ENCODE results near the gene AK4.
"Not testable (repeated sequence)": the region's sequence is repeated elsewhere in the genome, so short reads cannot be mapped to it uniquely, and the experiment has no call there.

AK4 gene

DNA sequence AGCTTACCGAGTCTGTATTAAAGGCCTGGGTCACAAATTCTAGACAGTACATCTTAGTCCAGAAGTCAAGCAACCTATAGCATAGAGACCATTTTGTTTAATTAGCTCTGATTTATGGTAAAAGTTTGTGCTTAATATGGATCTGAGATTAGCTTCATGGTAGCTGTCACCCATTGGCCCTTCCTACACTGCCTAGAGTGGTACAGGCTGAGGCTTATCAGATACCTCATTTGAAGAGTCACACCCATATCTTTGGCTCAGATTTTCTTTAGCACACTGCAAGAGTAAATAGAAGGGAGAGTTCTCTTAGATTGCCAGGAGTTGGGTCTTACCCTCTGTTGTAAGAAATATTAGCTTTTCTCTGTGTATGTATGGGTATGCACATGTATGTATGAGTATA lies 3.6 kb downstream of the AK4 start:
- DNase-seq: no peak

GRCh38 chr1:65153635-65154034 lies 5.6 kb downstream of the AK4 start:
- DNase-seq: no peak

DNA sequence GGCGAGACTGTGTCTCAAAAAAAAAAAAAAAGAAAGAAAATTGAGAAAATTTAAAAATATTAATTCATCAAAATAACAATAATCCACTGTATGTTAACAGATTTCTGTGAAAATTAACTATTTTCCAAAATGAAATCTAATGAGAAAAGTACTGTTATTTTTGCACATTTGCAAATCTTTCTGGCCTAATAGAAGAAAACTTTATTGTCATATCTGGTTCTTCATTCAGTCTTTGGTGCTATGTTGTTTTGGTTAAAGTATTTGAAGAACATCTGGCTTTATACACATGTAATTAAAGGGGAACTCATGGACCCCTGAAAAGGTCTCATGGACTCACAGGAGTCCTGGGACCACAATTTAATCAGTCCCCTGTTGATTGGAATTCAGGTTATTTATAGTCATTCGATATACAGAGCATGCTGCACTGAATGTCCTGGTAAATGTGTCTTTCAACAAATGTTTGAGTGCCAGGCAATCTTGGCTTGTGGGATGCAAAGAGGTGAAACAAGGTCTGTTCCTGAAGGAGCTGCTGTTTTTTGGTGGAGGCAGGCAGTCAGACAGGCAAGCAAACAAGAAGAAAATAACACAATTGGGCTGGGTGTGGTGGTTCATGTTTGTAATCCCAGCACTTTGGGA lies 9.0 kb downstream of the AK4 start:
- DNase-seq: no peak

GRCh38 chr1:65157546-65157941 lies 9.5 kb downstream of the AK4 start:
- no peak for DNase-seq

DNA sequence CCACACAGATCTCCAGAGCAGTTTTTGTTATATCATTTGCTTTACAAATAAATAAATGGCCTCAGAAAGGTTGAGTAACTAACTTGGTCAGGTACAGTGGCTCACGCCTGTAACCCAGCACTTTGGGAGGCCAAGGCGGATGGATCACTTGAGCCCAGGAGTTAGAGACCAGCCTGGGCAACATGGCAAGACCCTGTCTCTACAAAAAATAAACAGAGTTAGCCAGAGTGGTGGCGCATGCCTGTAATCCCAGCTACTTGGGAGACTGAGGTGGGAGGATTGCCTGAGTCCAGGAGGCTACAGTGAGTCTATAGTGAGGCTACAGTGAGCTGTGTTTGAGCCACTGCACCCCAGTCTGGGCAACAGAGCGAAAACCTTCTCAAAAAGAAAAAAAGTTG lies 11.3 kb downstream of the AK4 start:
- not testable (repeated sequence) for DNase-seq

GRCh38 chr1:65159801-65160523 lies 12.0 kb downstream of the AK4 start:
- DNase-seq: no peak

DNA sequence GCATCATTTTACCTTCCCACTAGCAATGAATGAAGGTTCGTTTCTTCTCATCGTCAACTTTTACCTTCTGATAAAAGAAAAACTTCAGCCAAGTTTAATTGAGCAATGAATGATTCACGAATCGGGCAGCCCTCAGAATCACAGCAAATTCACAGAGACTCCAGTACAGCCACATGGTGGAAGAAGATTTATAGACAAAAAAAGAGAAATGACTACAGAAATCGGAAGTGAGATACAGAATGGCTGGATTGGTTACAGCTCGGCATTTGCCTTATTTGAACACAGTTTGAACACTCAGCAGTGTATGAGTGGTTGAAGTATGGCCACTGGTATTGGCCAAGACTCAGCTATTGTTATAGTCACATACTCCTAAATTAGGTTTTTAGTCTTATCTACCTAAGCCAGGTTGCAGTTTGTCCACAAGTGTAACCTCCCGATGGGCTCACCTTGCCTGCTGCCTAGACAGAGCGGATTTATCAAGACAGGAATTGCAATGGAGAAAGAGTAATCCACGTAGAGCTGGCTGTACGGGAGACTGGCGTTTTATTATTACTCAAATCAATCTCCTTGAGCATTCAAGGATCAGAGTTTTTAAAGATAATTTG lies 15.3 kb downstream of the AK4 start:
- no peak for DNase-seq

DNA sequence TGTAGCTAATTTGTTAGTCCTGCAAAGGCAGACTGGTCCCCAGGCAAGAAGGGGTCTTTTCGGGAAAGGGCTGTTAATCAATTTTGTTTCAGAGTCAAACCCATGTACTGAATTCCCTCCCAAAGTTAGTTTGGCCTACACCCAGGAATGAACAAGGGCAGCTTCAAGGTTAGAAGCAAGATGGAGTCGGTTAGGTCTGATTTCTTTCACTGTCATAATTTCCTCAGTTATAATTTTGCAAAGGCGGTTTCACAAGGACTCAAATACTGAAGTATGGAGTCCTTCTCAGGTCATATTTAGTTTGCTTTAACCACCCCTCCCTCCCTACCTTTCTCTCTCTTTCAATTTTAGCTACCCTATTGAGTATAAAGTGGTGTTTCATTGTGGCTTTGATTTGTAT lies 16.1 kb downstream of the AK4 start:
- DNase-seq: not testable (repeated sequence)

- DNase-seq: no peak
These were observed 16.6 kb downstream of the AK4 start for GRCh38 chr1:65164633-65165032.

GRCh38 chr1:65165269-65165993 lies 17.4 kb downstream of the AK4 start:
- DNase-seq: no peak

DNA sequence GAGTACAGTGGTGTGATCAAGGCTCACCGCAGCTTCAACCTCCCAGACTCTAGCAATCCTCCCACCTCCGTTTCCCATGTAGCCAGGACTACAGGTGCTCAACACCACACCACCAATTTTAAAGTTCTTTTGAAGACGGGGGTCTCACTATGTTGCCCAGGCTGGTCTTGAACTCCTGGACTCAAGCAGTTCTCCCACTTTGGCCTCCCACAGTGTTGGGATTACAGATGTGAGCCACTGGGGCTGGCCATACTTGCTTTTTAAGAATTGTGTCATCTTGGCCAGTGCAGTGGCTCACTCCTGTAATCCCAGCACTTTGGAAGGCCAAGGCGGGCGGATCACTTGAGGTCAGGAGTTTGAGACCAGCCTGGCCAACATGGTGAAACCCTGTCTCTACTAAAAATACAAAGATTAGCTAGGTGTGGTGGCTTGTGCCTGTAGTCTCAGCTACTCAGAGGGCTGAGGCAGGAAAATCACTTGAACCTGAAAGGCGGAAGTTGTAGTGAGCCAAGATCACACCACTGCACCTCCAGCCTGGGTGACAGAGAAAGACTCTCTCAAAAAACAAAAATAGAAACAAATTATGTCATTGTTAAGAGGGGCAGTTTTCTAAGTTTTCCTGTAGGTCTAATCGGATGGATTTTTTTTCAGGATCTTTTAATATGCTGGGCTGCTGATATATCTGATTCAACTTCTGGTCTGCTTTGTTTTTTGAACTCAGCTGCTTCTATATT lies 18.7 kb downstream of the AK4 start:
- DNase-seq: no peak

DNA sequence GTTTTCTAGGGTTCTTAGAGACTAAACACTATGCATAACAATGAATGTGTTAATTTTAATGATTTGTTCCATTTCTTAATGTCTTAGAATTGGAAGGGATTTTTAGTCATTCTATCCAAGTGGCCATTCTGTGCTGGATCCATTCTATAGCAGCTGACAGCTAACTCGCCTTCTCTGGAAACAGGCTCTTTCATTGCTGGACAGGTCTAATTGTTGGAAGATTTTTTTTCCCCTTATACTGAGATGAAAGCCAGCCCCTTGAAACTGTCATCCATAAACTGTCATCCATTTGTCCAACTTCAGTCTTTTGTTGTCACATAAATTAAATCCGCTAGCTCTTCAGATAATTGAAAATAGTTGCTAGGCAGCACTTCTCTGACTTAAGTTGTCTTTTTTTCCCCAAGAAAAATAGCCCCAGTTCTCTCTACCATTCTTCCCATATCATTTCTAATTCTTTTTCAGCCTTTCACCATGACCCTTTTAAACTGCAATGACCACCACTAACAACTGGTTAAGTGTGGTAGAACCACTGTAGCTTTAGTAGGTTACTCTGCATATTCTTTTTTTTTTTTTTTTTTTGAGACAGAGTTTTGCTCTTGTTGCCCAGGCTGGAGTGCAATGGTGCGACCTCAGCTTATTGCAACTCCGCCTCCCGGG lies 19.7 kb downstream of the AK4 start:
- DNase-seq: no peak

DNA sequence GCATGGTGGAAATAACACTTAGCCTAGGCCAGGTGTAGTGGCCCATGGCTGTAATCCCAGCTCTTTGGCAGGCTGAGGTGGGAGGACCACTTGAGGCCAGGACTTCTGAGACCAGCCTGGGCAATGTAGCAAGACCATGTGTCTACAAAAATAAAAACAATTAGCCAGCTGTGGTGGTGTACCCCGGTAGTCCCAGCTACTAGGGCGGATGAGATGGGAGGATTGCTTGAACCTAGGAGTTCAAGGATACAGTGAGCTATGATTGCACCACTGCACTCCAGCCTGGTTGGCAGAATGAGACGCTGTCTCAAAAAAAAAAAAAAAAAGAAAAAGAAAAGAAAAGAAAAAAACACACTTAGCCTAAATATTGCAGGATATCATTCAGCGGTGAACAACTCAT lies 20.9 kb downstream of the AK4 start:
- no peak for DNase-seq

- DNase-seq: no peak
These were observed 22.6 kb downstream of the AK4 start for GRCh38 chr1:65170511-65171142.

DNA sequence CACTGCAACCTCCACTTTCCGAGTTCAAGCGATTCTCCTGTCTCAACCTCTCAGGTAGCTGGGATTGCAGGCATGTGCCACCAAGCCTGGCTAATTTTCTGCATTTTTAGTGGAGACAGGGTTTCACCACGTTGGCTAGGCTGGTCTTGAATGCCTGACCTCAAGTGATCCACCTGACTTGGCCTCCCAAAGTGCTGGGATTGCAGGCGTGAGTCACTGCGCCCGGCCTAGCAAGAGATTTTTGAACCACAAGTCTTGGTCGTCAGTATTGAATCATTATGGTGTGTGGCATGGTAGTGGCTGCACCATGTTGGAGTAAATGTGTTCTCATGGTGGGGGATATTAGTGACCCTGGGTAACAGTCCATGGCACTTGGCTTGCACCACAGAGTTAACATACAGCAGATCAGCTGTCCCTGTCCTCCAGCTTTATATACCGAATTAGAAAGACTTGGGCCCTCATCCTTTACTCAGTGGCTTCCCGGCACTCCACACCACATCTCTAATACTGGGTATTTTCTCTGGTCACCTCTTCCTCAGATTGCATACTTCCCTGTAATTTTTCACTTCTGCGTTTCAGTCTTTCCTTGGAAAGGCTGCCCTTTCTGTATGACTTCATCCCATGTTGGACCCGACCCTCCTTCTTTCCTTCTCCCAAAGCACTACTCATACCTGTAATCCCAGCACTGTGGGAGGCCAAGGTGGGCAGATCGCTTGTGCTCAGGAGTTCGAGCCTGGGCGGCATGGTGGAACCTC lies 25.1 kb downstream of the AK4 start:
- no peak for DNase-seq

DNA sequence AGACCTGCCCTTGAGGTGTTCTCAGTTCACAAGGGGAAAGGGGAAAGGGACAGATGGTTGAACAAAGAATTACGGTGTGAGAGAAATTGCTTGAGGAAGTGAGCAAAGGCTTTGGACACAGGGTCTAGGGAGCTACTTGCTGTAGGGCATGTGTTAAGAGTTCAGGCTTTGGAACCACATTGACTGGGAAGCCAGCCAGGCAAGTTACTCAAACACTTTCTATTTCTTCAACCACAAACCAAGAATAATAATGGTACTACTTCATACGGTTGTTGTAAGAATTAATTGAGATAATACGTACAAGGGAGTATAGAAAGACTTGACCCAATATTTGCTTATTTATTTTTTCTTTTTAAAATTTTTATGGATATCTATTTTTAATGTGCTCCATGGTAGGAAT lies 26.6 kb downstream of the AK4 start:
- DNase-seq: no peak

DNA sequence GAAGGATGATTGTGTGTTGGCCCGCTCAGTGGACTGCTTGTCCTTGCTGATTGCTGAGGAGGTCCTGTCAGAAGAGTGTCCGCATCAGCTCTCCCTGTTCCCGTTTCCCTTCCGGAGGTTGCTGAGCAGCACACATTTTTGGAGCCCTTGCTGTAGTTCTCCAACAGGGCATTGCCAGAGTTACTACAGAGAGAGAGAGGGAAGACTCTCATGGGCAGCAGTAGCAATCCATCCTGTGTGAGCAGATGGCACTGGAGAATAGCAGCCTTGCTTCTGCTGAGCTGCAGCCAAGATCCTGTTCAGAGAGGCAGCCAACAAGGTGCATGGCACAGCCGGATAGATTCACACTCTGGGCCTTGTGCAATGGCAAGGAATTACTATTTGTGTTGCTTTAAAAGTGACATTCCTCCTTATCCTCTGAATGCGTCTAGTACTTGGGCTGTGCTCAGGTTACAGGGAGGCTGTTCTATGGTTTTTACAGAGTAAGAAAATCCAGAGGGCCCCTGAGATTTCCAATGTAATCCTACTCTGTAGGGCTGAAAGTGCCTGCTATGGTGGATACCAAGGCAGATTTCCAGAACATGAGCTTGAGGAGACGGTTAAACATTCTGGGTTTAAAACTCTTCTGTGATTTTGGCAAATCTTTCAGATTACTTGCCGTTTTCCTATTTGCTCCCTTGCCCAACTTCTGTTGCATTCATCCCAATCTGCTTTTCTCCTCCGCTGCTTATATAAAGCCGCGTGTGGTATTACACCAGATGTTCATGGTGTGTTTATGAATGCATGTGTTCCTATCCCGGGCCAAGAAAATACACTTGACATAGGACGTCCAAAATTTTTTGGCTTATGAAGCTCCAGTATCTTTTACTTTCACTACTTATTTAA lies 27.4 kb downstream of the AK4 start:
- DNase-seq: no peak

- no peak for DNase-seq
These were observed 28.1 kb downstream of the AK4 start for GRCh38 chr1:65176056-65176450.

DNA sequence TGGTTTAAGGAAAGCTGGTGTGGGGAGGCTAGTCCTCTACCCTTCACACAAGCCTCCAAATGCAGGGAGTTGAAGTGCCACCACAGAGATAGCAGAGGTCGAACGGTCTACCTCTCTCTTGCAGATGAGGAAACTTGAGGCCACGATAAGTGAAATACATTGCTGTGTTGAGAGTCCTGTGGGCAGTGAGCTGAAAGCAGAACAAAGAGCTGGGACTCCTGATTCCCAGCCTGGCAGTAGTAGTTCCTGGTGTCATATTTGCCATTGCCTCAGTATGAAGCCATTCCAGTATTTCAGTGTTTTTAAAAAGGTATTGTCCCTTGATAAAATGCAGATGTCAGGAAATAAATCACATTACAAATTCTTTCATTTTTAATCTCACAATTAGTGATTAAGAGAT lies 28.6 kb downstream of the AK4 start:
- DNase-seq: no peak

GRCh38 chr1:65177457-65177856 lies 29.5 kb downstream of the AK4 start:
- DNase-seq: no peak

All from COR-L47 (cell line).